Stomach (tissue), 9 donors: Measurements from ENCODE around the gene PDE9A. TPM values are rescaled to one million over a fixed set of nuclear protein-coding genes. Genes with fewer than 3 reads are reported as not detected.

ENCODE experiments used
- DNase-seq, 2 donors: peaks; one replicate each; pipeline versions ENCODE4 v3.0.0 to v3.0.0-alpha.2; 2013 to 2019
- H3K27ac ChIP-seq, 5 donors: fragments of 200-600 bp in 4 of 5; sonication (generic) in 4 of 5; one replicate each; pipeline ENCODE4 v1.5.1; 2013 to 2019; ENCODE audit warnings: mild to moderate bottlenecking in 1 of 5, moderate library complexity in 1 of 5
- H3K27me3 ChIP-seq, 3 donors: fragments of 200-600 bp; sonication (generic); one replicate each; pipeline ENCODE4 v1.5.1; 2017 to 2019; ENCODE audit warnings: mixed run types in 1 of 3
- H3K36me3 ChIP-seq, 4 donors: fragments of 200-600 bp; sonication (generic); 1 replicate in 3 of 4; 2 replicates in 1 of 4; pipeline ENCODE4 v1.5.1; 2016 to 2019
- H3K4me1 ChIP-seq, 4 donors: fragments of 200-600 bp; sonication (generic); one replicate each; pipeline ENCODE4 v1.5.1; 2016 to 2019
- H3K4me3 ChIP-seq, 4 donors: fragments of 200-600 bp; sonication (generic) in 3 of 4; one replicate each; pipeline ENCODE4 v1.5.1; 2016 to 2019; ENCODE audit warnings: mild to moderate bottlenecking in 1 of 4
- H3K9me3 ChIP-seq, 4 donors: fragments of 200-600 bp; sonication (generic); one replicate each; pipeline ENCODE4 v1.5.1; 2016 to 2019
- EP300 ChIP-seq: sonication (generic); formaldehyde crosslinking; IDR thresholded peaks from one replicate; pipeline ENCODE4 v1.6.1; 2017; ENCODE audit warnings: antibody characterized with exemption
- POLR2A ChIP-seq, 4 donors: fragments of 450-650 bp; IDR thresholded peaks; one replicate each; pipeline ENCODE4 v1.6.1; 2016; ENCODE audit warnings: antibody characterized with exemption in 4 of 4, control low read depth in 2 of 4, mild to moderate bottlenecking in 1 of 4, moderate library complexity in 1 of 4
- POLR2AphosphoS5 ChIP-seq, 3 donors: sonication (generic); formaldehyde crosslinking; IDR thresholded peaks; one replicate each; pipeline ENCODE4 v1.6.1; 2016; ENCODE audit warnings: antibody characterized with exemption in 3 of 3
- WGBS, 5 donors: extraction: QIAGEN DNeasy Blood & Tissue Kit in 3 of 5; methylation state at CpG; one replicate each; pipeline versions ENCODE4 v1.1.5 to v1.1.7; 2013 to 2018; 5-methylcytosine and 5-hydroxymethylcytosine counted together
- intact Hi-C: fragments of 100-400 bp; cut with DNase I; formaldehyde crosslinking; loops from one replicate; pipeline ENCODE4 v1.15.1; 2023; ENCODE audit warnings: low total_unique reads
- polyA plus RNA-seq, 3 donors: library from polyadenylated mRNA; stranded (reverse); fragments of 200-250 nt; gene quantifications; one replicate each; pipeline ENCODE4 v1.2.3, GENCODE V29; 2013
- total RNA-seq, 5 donors: library from RNA; depleted of rRNA; stranded (reverse); fragments of >200 nt; gene quantifications; one replicate each; pipeline versions ENCODE4 v1.1.0 to v1.2.3, GENCODE V29; 2014 to 2016
- TF ChIP-seq, protein P1 (sequence below), 7 experiments: fragments of 450-650 bp in 4 of 7; fragments of 200-600 bp in 3 of 7; sonication (generic) in 3 of 7; IDR thresholded peaks; one replicate each; pipeline ENCODE4 v1.5.1; 2016 to 2019; ENCODE audit warnings: antibody characterized with exemption in 7 of 7, control low read depth in 2 of 7, mild to moderate bottlenecking in 1 of 7
- donor health status: healthy with polysubstance abuse.
- donor health status: Bipolar disorder and iron deficiency.
- donor health status: healthy.

The PDE9A gene
- total and polyA plus RNA-seq, 8 donors: 6.4 to 77.1 (median 11.9) TPM

DNA sequence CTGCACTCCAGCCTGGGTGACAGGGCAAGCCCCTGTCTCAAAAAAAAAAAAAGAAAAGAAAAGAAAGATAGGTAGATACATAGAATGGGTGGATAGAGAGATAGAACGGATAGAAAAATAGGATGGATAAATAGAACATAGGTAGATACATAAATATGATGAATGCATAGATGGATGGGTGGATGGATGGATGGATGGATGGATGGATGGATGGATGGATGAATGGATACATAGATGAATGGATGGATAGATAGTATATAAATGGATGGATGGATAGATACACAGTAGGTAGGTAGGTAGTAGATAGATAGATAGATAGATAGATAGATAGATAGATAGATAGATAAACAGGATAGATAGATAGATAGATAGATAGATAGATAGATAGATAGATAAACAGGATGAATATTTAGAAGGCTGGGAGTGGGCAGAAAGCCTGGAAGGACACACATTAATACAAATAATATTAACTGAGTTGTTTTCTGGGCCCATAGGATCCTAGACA lies 87.0 kb downstream of the PDE9A start:
- DNase-seq: no peak
- H3K27me3 ChIP-seq: no peaks in the 10 kb centered on the region
- TF ChIP-seq POLR2A (IDR thresholded peaks at IDR 0.05) (no peak), POLR2AphosphoS5 (IDR thresholded peaks at IDR 0.05) (no peak), EP300 (no peak)
- TF ChIP-seq, protein P1, sequence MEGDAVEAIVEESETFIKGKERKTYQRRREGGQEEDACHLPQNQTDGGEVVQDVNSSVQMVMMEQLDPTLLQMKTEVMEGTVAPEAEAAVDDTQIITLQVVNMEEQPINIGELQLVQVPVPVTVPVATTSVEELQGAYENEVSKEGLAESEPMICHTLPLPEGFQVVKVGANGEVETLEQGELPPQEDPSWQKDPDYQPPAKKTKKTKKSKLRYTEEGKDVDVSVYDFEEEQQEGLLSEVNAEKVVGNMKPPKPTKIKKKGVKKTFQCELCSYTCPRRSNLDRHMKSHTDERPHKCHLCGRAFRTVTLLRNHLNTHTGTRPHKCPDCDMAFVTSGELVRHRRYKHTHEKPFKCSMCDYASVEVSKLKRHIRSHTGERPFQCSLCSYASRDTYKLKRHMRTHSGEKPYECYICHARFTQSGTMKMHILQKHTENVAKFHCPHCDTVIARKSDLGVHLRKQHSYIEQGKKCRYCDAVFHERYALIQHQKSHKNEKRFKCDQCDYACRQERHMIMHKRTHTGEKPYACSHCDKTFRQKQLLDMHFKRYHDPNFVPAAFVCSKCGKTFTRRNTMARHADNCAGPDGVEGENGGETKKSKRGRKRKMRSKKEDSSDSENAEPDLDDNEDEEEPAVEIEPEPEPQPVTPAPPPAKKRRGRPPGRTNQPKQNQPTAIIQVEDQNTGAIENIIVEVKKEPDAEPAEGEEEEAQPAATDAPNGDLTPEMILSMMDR (IDR thresholded peaks at IDR 0.05): no peak
- H3K4me1 ChIP-seq: peaks cover 18 to 47% (median 25%) of the 10 kb centered on the region in 4 donors
- WGBS, 5 donors: 92 to 100% (median 95%) methylated on average over 1 of the region's 1 CpG
- H3K9me3 ChIP-seq: no peaks in the 10 kb centered on the region
- H3K4me3 ChIP-seq: no peak overlapping the region
- H3K36me3 ChIP-seq: peaks cover 0 to 16% (median 0%) of the 10 kb centered on the region in 4 donors
- no peak overlapping the region for H3K27ac ChIP-seq
- intact Hi-C loops: no loop called here

DNA sequence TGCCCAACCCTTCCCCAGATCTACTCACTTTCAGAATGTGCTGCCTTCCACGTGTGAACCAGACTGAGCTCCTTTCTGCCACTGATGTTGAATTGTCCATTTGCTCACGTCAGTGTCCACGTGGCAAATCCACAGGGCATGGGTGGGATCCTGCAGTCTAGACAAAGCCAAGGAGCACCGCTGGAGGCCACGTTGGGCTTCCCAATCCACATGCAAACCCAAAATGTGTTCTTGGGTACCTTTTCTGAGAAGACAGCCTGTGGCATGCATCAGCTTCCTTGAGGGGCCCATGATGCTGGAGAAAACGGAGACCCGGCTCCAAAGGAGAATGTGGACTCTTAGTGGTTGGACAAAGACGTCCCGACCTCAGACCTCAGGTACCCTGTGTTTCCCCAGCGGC lies 87.6 kb downstream of the PDE9A start:
- Histone ChIP-seq H3K27ac (no peak overlapping the region), H3K4me1 (peaks cover 18 to 47% (median 25%) of the 10 kb centered on the region in 4 donors), H3K4me3 (no peak overlapping the region), H3K36me3 (peaks cover 0 to 10% (median 0%) of the 10 kb centered on the region in 4 donors), H3K9me3 (no peaks in the 10 kb centered on the region), H3K27me3 (no peaks in the 10 kb centered on the region)
- TF ChIP-seq POLR2AphosphoS5 (IDR thresholded peaks at IDR 0.05): no peak
- TF ChIP-seq, protein P1 (IDR thresholded peaks at IDR 0.05): no peak
- TF ChIP-seq EP300: no peak
- TF ChIP-seq POLR2A (IDR thresholded peaks at IDR 0.05): no peak
- intact Hi-C loops: no loop called here
- no peak for DNase-seq
- WGBS, 5 donors: 80 to 93% (median 92%) methylated on average over 9 to 10 of the region's 10 CpGs

DNA sequence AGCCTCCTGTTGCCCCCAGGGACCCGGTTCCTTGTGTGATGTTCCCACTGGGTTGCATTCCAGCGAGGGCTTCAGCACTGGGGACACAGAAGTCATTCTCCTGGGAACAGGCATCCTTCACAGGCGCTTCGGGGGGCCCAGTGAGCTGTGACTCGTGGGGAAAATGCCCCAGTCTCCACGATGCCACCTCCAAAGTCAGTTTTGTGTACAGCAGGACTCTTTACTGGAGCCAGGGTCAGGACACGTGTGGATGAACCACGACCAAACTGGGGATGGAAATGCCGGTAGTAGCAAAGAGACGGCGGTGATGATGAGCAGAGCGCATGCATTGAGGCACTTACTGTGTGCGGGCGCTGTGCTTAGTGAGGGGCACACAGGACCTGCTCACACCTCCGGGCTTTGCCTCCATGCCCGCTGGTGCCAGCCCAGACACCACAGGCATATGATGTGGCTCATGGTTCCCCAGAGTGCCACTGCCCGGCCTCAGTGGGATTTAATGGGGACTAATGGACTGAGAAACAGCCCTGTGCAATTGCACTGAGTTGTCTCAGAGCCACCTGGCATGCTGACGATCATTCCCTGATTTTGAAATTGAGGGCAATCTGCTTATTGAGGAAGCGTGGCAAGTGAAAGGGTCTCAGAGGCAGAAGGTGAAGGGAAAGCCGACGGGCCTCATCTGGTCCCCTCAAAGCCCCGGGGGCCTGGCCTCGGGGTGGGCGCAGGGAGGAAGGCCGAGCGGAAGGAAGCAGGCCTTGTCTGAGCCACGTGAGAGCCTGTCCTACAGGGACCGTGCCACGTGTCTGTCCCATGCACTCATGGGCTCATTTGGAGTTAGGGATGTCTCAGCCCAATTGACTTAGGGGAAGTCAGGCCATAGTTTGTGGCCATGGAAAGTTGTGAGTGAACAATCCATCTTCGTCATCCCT lies 91.4 kb downstream of the PDE9A start:
- no peak for DNase-seq
- H3K9me3 ChIP-seq: no peaks in the 10 kb centered on the region
- peaks cover 0 to 42% (median 13%) of the 10 kb centered on the region in 4 donors for H3K4me1 ChIP-seq
- intact Hi-C loops: no loop called here
- TF ChIP-seq POLR2A (IDR thresholded peaks at IDR 0.05) (no peak), EP300 (no peak), POLR2AphosphoS5 (IDR thresholded peaks at IDR 0.05) (no peak)
- TF ChIP-seq, protein P1 (IDR thresholded peaks at IDR 0.05): no peak
- H3K27ac ChIP-seq: peak overlapping the region in 1 of 5 donors; percentile 88
- H3K27me3 ChIP-seq: no peaks in the 10 kb centered on the region
- H3K4me3 ChIP-seq: no peak overlapping the region
- 85 to 92% (median 91%) methylated on average over 29 to 30 of the region's 30 CpGs for WGBS, 5 donors
- H3K36me3 ChIP-seq: peaks cover 0 to 7% (median 0%) of the 10 kb centered on the region in 4 donors

DNA sequence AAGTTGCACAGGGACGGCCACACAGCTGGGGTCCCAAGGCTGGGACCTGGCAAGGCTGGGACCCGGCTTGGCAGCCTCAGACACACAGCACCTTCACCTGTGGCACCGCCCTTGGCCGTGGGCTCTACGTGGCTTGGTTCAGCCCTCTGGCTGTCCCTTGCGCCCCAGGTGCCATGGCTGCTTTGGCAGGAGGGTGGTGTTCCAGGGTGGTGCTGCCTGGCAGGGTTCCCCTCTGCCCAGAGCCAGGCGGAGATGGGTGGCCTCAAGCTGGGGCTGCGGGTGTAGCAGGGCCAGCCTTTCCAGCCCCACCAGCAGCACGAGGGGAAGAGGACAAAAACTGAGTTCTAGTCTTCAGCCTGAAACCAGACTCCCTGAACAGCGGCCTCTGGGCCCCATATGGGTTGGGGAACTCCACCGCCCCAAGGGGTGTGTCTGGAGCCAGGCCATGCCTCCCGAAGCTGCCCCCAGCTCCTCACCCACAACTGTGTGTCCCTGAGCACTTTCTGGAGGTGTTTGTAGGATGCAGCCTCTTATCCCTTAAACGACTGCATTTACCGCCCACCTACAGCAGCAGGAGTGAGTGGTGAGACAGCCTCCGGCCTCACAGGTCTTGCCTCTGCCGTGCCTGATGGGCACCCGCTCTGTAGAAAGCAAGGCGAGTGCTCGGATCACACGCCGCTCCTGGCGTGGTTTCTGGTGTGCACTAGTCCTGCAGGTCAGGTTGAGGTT lies 92.3 kb downstream of the PDE9A start:
- intact Hi-C loops: no loop called here
- 85 to 91% (median 87%) methylated on average over 12 to 22 of the region's 22 CpGs for WGBS, 5 donors
- DNase-seq: no peak
- Histone ChIP-seq H3K36me3 (peaks cover 0 to 7% (median 0%) of the 10 kb centered on the region in 4 donors), H3K27me3 (no peaks in the 10 kb centered on the region), H3K4me1 (peaks cover 0 to 42% (median 13%) of the 10 kb centered on the region in 4 donors), H3K4me3 (no peak overlapping the region), H3K27ac (peak overlapping the region in 2 of 5 donors; percentile 68 to 88), H3K9me3 (no peaks in the 10 kb centered on the region)
- TF ChIP-seq EP300: no peak
- TF ChIP-seq POLR2A (IDR thresholded peaks at IDR 0.05): no peak
- no peak for TF ChIP-seq POLR2AphosphoS5 (IDR thresholded peaks at IDR 0.05)
- TF ChIP-seq, protein P1 (IDR thresholded peaks at IDR 0.05): no peak
